GM21737 (cell line): ENCODE data around the gene ZNF319.
"Not testable (repeated sequence)": the region's sequence is repeated elsewhere in the genome, so short reads cannot be mapped to it uniquely, and the experiment has no call there.

ENCODE experiments used
- ATAC-seq: cut with Tn5 transposase; IDR thresholded peaks from one replicate; pipeline ENCODE4 v1.9.1; 2021; ENCODE audit warnings: mild to moderate bottlenecking, moderate library complexity; ENCODE audit not compliant: unreplicated experiment

ZNF319 gene

DNA sequence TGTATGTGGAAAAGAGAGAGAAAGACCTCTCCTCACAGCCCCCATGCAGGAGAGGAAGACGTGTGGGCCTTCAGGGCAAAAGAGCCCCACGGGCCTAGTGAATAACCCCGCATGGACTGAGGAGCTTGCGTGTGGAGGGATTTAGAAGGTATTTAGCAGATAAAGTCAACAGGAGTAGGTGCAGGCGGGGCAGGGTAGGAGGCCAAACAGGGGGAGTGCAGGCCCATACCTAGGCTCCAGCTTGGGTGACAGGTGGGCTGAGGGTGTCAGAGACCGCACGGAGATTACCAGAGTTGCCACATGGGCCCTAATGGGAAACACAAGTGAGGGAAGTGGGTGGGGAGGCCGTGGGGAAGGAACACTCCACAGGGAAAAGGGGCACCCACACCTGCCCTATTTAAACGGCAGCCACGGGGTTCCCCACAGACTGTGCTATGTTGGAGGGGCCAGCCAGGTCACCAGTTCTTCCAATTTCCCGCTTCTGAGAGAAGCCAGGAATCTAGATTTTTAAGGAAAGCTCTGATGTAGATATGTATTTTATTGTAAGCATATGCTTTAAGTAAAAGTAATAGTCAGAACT lies 21.4 kb downstream of the ZNF319 start:
- no peak for ATAC-seq

DNA sequence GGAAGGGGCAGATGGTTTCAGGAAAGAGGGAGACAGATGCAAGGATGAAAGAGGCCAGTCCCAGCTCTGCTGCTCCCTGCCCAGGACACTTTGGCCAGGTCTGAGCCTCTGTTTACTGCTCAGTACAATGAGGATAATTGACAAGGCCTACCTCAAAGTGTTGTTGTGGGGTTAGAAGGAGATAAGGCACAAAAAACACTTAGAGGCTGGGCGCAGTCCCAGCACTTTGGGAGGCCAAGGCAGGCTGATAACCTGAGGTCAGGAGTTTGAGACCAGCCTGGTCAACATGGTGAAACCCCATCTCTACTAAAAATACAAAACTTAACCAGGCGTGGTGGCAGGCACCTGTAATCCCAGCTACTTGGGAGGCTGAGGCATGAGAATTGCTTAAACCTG lies 22.4 kb downstream of the ZNF319 start:
- ATAC-seq = not testable (repeated sequence)

DNA sequence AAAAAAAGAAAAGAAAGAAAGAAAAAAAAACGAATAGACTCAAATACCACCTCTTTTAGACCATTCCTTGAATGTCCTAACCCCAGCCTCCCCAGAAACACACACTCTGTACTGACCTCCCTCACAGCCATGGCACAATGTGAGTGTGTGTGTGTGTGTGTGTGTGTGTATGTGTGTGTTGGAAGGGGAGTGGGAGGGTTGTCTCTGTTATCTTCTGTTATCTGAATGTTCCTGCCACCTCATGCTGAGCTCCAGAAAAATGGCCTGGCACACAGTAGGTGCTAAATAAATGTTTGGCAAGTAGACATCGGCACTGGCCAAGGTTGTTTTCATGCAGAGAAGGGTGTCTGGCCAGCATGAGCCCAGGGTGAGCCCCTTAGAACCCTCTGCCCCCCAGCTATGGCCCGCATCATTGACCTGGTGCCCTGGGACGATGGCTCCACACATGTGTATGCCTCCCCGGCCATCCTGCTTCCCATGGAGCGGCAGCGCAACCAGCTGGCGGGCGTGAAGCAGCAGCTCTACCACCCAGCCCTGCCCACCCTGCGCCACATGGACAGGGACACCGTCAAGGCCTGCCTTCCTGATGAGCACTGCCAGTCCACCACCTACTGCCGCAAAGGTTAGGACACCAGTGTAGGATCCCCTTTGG lies 22.9 kb downstream of the ZNF319 start:
- no peak for ATAC-seq

GRCh38 chr16:57976331-57976796 lies 24.1 kb downstream of the ZNF319 start:
- no peak for ATAC-seq

- ATAC-seq = no peak
These were observed 28.2 kb downstream of the ZNF319 start for GRCh38 chr16:57972306-57972705.

DNA sequence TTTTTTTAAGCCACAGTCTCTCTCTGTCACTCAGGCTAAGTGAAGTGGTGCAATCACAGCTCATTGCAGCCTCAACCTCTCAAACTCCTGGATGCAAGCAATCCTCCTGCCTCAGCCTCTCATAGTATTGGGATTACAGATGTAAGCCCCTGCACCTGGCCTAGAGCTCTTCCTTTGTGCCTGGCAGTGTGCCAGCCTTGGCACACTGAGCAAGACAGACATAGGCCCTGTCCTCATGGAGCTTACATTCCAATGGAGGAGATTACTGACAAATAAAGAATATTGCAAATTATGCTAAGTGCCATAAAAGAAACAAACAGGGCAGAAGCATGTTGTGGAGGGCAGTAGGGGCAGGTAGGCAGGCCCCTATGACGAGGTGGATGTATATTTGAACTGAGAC lies 28.6 kb downstream of the ZNF319 start:
- ATAC-seq = no peak

DNA sequence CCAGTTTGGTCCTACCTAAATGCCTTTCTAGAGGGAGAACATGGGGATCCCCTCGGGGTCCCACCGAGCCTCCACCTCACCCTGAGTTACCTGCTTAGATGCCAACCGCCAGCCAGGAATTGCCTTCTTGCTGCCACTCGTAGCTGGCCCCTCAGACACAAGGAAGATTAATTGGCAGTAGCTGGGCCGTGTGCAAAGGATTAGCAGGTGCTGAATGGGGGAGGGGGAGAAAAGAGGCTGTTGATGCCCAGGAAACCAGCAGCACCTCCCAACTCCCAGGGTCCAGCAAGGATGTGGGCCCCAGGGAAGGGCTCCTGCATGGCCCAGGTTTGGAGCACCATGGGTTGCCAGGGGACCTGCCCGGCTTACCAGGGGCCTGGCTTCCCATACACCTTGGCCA lies 29.5 kb downstream of the ZNF319 start, which contains the start of gene CNGB1:
Gene CNGB1, minus strand, starts transcription at position 159 of the 400 bp plus-strand sequence. CDS start 3,842 bp downstream, outside the sequence.
- ATAC-seq = no peak

DNA sequence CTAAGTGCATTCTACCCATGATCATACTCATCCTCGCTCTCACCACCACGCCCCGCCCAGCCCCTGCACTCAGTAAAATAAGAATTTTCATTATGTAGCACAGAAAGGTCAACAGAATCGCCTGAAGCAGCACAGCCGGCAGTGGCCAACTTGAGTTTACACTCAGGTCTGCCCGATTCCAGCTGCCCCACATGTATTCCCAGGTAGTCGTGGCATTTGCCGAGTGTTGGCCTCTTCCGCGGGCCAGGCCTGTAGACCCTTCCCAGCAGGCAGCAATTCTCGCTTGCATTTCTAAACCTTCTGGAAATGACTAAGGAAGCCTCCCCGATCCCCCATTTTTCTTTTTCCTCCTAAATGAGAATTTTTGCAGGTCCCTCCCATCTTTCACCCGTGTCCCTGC lies 30.2 kb downstream of the ZNF319 start:
- no peak for ATAC-seq

DNA sequence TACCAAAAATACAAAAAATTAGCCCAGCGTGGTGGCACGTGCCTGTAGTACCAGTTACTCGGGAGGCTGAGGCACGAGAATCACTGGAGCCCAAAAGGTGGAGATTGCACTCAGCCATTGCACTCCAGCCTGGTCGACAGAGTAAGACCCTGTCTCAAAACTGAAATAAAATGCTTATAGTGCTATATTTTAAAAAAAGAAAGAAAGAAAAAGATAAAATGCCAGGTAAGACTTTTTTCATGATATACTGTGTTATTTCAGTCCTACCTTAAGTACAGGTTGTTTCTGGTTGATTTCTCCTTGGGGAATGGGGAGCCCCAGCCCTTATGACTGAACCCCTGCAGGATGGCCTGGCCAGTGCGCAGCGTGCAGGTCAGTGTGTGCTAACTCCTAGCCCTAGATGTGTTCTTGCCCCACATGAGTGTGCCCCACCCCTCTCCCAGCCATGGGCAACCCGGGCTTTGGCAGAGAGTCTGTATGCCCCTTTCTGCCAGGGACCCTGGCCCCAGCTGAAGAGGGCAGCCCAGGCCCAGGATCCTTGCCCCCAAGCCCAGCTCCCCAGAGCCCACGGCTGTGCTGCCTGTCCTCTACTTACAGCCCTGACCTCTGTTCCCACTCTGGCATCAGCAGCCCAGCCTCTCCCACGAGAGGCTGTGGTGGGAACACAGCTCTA lies 30.9 kb downstream of the ZNF319 start:
- no peak for ATAC-seq

DNA sequence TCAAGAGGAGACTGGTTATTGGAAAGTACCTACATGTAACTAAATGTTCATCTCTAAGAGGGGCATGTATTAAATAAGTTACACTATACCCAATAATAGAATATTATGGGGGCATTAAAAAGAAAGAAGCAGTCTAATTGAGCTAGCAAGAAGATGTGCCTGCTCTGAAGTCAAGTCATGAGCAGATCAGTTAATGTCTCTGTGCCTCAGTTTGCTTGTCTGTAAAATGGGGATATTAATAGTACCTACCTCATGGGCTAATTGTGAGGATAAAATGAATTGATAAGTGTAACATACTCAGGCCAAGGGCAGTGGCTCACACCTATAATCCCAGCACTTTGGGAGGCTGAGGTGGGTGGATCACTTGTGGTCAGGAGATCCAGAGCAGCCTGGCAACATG lies 32.6 kb downstream of the ZNF319 start:
- no peak for ATAC-seq

- no peak for ATAC-seq
These were observed 33.5 kb downstream of the ZNF319 start for GRCh38 chr16:57966986-57967385.

- no peak for ATAC-seq
These were observed 34.2 kb downstream of the ZNF319 start for GRCh38 chr16:57966204-57966771.

GRCh38 chr16:57964157-57964700 lies 36.2 kb downstream of the ZNF319 start:
- ATAC-seq = no peak

DNA sequence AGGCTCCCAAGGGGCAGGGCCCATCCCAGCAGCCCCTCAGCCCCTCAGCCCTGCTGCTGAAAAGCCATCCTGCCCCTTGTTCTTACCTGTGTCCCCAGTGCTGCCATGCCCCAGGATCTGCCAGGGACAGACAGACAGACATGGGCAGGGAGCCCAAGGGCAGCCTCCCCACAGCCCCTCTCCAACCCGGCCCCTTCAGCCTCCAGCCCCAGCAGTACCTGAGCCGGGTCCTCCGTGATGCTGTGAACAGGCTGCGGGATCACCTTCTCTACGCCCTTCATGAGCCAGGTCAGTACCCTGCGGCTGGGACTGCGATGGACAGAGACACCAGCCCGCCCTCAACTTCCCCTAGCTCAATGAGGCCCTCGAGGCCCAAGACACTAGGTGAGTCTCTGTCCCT lies 37.7 kb downstream of the ZNF319 start:
- ATAC-seq = no peak

GRCh38 chr16:57962046-57962445 lies 38.4 kb downstream of the ZNF319 start:
- ATAC-seq = no peak

DNA sequence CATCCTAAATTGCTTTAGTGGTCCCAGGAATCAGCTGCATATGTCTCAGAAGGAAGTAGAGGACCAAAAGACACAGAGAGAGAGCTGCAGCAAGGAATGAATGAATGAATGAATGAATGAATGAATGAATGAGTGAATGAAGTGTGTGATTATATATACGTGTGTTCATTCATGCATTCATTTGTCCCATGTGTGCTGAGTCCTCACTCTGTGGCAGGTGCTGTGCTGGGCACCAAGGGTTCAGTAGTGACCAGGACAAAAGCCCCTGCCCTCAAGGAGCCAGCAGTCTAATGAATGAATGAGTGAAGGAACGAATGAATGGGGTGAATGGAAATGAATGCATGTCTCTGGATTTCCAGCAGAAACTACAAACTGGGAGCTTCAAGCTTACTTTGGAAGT lies 38.9 kb downstream of the ZNF319 start:
- ATAC-seq = no peak

GRCh38 chr16:57960826-57961472 lies 39.5 kb downstream of the ZNF319 start:
- no peak for ATAC-seq

GRCh38 chr16:57960310-57960709 lies 40.2 kb downstream of the ZNF319 start:
- no peak for ATAC-seq

DNA sequence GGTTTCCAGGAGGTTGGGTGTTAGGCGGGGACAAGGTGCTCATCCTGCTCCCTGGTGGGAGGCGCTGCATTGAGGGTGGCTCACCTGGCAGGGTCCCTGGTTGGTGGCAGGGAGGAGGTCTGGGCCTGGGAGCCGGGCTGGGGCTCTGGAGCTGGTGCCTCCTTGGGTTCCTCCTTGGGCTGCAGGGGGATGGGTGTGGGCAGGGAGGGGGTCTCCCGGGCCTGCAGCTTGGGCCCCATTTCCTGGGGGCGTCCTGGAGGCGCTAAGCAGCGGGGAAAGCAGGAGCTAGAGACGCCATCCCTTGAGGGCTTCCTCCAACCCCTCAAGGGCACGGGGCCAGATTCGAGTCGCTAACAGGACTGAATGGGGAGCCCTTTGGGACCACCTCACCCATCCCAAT lies 40.7 kb downstream of the ZNF319 start:
- no peak for ATAC-seq

DNA sequence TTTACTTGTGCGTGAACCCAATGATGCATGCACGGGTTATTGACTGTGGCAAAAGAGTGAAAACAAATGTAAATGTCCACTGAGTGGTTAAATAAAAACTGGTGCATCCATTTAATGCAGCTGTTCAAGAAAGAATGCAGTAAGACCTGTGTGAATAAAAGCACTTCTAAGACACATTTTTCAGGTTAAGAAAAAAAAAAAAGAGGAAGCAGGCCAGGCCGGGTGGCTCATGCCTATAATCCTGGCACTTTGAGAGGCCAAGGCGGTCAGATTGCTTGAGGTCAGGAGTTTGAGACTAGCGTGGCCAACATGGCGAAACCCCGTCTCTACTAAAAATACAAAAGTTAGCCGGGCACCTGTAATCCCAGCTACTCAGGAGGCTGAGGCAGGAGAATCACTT lies 41.4 kb downstream of the ZNF319 start:
- no peak for ATAC-seq

- ATAC-seq = no peak
These were observed 41.9 kb downstream of the ZNF319 start for GRCh38 chr16:57958544-57958943.
